Measurements from ENCODE around the gene PCDH17.

GRCh38 chr13:57763689-57764088 is 132.1 kb downstream of the PCDH17 start:
- TF ChIP-seq GLI4 (tag by site-specific recombination; IDR thresholded peaks at IDR 0.05): no peak
- TF ChIP-seq ZNF768 (tag by site-specific recombination; IDR thresholded peaks at IDR 0.05): no peak
- TF ChIP-seq ZEB2 (tag by site-specific recombination; IDR thresholded peaks at IDR 0.05): no peak
- no peak for TF ChIP-seq CTCF (tag by site-specific recombination; IDR thresholded peaks at IDR 0.05)
- no peak for TF ChIP-seq GFI1B (tag by site-specific recombination; IDR thresholded peaks at IDR 0.05)
- TF ChIP-seq REST (tag by site-specific recombination; IDR thresholded peaks at IDR 0.05): no peak
- no peak for TF ChIP-seq ZNF274 (IDR thresholded peaks at IDR 0.05; ENCODE audit: low read length)
- TF ChIP-seq ZNF274 (tag by site-specific recombination; IDR thresholded peaks at IDR 0.05; ENCODE audit: borderline replicate concordance): no peak
- no peak for TF ChIP-seq RBAK (tag by site-specific recombination; IDR thresholded peaks at IDR 0.05)
- TF ChIP-seq ZNF449 (tag by site-specific recombination; IDR thresholded peaks at IDR 0.05): no peak

Data from HEK293 (cell line).